GM12873 (cell line): ENCODE data around the gene WDR5.

Experiments
- TF ChIP-seq, protein P1 (sequence below): IDR thresholded peaks from 2 replicates; pipeline ENCODE4 v1.5.1; 2012; ENCODE audit warnings: low read depth, mild to moderate bottlenecking, moderate library complexity, low read length, control low read depth; ENCODE audit not compliant: insufficient read depth; ENCODE audit errors: missing control alignments

The WDR5 gene

DNA sequence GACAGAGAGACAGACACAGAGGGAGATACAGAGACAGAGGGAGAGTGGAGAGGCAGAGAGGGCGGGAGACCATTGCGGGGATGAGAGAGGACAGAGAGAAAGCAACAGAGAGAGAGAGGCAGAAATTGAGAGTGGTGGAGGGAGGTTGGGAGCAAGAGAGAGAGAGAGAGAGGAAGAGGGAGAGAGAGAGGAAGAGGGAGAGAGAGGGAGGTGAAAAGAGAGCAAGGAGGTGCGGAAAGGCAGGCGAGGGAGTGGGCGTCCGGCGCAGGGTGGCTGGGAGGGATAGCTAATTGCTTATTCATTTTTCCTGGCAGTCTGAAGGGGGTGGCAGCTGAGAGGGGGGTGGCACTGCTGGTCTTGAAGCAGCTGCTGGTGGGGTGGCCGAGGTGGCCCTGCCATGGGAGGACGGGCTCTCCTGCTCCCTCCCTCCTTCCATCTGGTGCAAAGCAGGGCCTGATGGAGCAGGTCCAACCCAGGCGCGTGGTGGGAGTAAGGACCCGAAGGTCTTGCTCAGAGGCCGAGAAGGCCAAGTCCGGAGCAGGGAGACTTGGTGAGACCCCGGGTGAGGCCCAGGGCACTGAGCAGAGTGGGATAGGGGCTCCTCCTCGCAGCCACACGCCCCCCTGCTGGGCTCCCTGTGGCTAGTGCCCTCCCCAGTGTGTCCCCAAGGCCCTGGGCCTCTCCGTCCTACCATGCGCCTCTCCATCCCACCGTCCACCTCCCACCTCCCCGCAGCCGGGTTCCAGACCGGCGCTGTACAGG is 53.8 kb downstream of the WDR5 start:
- TF ChIP-seq, protein P1, sequence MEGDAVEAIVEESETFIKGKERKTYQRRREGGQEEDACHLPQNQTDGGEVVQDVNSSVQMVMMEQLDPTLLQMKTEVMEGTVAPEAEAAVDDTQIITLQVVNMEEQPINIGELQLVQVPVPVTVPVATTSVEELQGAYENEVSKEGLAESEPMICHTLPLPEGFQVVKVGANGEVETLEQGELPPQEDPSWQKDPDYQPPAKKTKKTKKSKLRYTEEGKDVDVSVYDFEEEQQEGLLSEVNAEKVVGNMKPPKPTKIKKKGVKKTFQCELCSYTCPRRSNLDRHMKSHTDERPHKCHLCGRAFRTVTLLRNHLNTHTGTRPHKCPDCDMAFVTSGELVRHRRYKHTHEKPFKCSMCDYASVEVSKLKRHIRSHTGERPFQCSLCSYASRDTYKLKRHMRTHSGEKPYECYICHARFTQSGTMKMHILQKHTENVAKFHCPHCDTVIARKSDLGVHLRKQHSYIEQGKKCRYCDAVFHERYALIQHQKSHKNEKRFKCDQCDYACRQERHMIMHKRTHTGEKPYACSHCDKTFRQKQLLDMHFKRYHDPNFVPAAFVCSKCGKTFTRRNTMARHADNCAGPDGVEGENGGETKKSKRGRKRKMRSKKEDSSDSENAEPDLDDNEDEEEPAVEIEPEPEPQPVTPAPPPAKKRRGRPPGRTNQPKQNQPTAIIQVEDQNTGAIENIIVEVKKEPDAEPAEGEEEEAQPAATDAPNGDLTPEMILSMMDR, result no peak

DNA sequence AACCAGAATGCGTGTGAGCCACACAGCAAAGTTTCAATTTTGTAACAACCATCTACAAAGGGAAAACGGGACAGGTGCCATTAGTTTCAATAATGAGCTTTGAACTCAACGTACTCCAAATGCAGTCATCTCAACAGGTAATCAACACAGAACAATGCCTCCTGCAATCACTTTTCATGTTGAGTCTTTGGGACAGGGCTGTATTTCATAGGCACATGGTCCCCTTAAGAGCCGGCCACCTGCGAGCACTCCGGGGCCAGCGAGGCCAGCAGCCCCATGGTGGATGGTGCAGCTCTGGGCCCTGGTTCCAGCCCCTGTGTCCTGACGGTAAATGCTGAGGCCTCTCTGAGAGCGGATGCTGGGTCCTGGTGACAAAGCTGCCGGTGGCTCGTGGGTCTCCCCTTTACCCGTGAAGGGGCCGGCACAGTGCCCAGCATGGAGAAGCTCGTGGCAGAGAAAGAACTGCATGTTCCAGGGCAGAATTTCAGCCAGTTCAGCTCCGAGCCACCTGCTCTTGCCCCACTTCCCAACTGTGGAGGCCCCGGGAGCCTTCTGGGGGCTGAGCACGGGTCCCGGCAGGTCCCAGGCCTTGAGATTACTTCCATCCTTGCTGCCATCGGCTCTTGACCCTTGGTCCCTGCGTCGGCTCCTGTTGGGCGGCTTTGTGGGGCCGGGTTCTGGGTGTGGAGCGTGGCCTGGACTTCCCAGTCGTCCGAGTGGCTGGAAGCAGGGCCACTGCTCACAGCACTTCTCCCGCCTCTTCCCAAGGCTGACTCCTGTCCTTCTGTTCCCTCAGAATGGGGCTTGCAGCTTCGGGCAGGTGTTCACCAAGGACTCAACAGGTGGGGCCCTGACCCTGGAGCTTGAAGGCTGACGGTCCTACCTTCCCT is 54.6 kb downstream of the WDR5 start:
- TF ChIP-seq, protein P1, result no peak

DNA sequence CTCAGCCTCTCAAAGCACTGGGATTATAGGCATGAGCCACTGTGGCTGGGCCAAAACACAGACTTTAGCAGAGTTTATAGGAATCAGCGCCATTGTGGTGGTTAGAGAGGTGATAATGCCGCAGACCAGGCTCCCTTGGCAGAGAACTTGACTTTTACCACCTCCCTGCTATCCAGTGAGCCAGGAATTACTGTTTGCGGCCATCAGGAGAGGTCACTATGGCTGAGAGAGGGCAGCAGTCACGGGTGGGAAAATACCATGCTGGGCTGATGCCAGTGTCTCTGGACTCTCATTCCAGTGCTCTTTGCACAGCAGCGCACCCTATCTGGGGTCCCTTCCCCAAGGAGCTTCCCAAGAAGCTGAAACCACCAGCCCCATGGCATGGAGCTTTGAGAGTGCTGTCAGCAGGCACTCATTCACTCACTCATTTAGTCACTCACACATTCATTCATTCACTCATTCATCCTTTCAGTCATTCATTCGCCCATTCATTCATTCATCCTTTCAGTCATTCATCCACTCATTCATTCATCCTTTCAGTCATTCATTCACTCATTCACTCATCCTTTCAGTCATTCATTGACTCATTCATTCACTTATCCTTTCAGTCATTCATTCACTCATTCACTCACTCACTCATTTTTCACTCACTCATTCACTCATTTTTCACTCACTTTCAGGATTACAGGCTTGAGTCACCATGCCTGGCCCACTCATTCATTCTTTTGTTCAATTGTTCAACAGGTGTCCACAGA is 55.8 kb downstream of the WDR5 start:
- TF ChIP-seq, protein P1, result no peak

DNA sequence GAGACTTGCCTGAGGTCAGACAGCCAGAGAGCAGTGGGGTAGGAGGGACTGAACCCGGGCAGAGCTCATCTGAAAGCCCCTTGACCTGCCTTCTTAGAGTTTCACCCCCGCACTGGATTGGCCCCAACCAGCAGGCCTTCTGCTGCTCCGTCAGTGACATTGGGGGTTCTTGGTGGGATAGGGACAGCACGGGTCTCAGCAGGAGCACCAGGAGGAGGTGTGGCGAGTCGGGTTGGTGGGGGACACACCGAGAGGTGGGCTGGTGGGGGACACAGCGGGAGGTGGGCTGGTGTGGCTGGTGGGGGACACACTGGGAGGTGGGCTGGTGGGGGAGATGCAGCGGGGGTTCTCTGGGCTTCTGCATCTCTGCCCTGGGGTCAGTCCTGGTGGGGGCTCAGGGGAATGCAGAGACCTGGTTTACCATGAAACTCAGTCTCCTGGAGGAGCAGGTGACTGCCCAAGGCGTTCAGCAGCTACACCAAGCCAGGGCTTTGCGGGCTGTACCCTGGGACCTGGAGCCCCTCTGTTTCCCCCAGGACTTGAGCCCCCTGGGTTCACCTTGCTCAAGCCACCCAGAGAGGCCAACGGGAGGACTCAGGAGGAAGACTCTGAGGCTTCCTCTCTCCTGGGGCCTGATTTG is 56.5 kb downstream of the WDR5 start:
- TF ChIP-seq, protein P1, result no peak

DNA sequence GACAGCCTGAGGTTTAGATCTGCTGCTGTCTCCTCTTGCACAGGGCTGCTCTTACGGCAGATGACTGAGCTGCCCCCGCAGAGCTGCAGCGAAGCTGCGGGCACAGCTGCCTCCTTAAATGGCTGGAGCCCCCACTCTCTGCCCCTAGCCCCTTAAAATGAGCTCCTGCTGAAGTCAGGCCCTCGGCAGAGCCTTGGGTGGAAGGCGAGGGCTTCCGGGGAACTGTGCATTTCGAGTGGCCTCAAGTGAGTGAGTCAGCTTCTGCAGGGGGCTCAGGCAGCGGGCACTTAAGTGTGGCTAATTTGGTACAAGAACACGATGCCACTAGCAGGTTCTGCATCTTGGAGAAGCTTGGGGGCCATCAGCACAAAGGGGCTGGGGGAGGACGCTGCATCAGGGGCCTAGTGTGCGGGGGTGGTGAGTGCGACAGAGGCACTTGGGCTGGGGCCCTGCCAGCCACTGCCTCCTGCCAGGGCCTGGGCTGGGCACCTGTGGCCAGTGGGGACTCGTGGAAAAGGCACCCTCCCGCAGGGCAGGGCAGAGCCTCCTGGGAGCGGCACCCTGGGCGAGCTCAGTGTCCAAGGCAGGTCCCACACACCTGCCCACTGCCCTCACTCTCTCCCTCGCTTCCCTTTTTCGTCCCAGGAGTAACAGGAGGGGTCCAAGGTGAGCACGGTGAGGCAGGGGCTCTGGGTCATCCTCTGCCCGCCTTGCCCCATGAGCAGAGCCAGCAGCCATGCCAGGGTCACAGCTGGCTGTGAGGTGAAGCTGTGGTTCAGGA is 57.3 kb downstream of the WDR5 start:
- TF ChIP-seq, protein P1, result no peak

DNA sequence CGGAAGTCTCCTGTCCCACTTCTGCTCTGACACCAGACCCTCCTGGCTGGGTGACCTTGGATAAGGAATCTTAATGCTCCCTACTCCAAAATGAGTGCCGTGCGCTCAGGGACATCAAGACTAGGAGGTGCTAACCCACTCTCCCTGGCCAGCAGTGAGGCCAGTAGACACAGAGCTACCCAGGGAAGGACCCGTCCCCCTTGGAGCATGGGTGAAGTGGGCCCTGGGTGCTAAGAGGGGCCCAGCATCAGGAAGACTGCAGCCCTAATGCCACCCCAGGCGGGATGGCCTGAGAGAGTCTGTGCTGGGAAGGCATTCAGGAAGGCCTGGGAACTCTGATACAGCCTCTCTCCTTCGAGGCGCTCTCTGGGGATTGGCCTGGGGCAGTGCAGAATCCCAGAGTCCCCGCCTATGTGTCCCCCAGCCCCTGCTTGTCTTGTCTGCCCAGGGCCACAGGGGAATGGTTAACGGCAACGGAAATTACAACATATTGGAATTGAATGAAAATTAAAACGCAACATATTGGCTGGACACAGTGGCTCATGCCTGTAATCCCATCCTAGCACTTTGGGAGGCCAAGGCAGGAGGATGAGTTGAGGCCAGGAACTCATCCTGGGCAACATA is 58.1 kb downstream of the WDR5 start:
- TF ChIP-seq, protein P1, result no peak
